ENCODE results near the gene SLC12A9.

GRCh38 chr7:100887516-100888290, 35.2 kb downstream of the SLC12A9 start:
- TF ChIP-seq POLR2AphosphoS5 (IDR thresholded peaks at IDR 0.05) (no peak), POLR2A (IDR thresholded peaks at IDR 0.05) (no peak), EP300 (IDR thresholded peaks at IDR 0.05) (no peak)
- TF ChIP-seq, protein P1, sequence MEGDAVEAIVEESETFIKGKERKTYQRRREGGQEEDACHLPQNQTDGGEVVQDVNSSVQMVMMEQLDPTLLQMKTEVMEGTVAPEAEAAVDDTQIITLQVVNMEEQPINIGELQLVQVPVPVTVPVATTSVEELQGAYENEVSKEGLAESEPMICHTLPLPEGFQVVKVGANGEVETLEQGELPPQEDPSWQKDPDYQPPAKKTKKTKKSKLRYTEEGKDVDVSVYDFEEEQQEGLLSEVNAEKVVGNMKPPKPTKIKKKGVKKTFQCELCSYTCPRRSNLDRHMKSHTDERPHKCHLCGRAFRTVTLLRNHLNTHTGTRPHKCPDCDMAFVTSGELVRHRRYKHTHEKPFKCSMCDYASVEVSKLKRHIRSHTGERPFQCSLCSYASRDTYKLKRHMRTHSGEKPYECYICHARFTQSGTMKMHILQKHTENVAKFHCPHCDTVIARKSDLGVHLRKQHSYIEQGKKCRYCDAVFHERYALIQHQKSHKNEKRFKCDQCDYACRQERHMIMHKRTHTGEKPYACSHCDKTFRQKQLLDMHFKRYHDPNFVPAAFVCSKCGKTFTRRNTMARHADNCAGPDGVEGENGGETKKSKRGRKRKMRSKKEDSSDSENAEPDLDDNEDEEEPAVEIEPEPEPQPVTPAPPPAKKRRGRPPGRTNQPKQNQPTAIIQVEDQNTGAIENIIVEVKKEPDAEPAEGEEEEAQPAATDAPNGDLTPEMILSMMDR (IDR thresholded peaks at IDR 0.05), result no peak

Data from upper lobe of left lung (tissue), 4 donors.